Measurements from ENCODE around the gene PKM.

DNA sequence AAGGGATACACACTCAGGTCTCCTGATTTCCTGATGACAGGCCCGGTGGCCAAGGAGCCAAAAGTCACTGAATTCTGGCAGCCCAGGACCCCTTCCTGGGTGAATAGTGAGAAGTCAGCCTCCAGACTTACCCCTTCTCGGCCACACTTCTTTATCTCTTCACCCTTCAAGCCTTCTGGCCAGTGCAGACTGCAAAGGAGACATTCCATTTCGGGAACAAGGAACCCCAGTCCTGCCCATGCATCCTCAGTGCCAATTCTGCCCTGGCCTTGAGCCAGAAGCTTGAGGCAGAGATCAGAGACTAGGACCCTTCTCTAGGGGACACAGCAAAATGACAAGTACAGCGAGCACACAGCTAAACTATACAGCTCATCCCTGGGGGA lies 62.2 kb downstream of the PKM start:
- TF ChIP-seq TAF1 (IDR thresholded peaks at IDR 0.05; ENCODE audit: control insufficient read depth, extremely low read depth, insufficient read depth, low read length, severe bottlenecking), result no peak
- TF ChIP-seq, protein P1, sequence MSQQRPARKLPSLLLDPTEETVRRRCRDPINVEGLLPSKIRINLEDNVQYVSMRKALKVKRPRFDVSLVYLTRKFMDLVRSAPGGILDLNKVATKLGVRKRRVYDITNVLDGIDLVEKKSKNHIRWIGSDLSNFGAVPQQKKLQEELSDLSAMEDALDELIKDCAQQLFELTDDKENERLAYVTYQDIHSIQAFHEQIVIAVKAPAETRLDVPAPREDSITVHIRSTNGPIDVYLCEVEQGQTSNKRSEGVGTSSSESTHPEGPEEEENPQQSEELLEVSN (IDR thresholded peaks at IDR 0.05; ENCODE audit: borderline replicate concordance in 1 of 2, extremely low read depth in 1 of 2, insufficient read depth in 1 of 2, insufficient read length in 1 of 2, low read depth in 1 of 2, low read length in 1 of 2, poor library complexity in 1 of 2, severe bottlenecking in 1 of 2), result no peak
- TF ChIP-seq, protein P2, sequence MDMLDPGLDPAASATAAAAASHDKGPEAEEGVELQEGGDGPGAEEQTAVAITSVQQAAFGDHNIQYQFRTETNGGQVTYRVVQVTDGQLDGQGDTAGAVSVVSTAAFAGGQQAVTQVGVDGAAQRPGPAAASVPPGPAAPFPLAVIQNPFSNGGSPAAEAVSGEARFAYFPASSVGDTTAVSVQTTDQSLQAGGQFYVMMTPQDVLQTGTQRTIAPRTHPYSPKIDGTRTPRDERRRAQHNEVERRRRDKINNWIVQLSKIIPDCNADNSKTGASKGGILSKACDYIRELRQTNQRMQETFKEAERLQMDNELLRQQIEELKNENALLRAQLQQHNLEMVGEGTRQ (CRISPR knock-in tag; IDR thresholded peaks at IDR 0.05), result no peak
- TF ChIP-seq CHD4 (IDR thresholded peaks at IDR 0.05; ENCODE audit: insufficient read depth, insufficient replicate concordance, low read depth, low read length, poor library complexity, severe bottlenecking), result no peak
- no peak for TF ChIP-seq CBX5 (IDR thresholded peaks at IDR 0.05; ENCODE audit: borderline replicate concordance, low read depth)
- TF ChIP-seq ATF2 (CRISPR knock-in tag; IDR thresholded peaks at IDR 0.05), result no peak
